ENCODE measurements around the gene SMAD7. TPM values are rescaled to one million over a fixed set of nuclear protein-coding genes. Genes with fewer than 3 reads are reported as not detected.

The SMAD7 gene
- total RNA-seq, 1 donor from 2014 or later: 53.6 TPM

DNA sequence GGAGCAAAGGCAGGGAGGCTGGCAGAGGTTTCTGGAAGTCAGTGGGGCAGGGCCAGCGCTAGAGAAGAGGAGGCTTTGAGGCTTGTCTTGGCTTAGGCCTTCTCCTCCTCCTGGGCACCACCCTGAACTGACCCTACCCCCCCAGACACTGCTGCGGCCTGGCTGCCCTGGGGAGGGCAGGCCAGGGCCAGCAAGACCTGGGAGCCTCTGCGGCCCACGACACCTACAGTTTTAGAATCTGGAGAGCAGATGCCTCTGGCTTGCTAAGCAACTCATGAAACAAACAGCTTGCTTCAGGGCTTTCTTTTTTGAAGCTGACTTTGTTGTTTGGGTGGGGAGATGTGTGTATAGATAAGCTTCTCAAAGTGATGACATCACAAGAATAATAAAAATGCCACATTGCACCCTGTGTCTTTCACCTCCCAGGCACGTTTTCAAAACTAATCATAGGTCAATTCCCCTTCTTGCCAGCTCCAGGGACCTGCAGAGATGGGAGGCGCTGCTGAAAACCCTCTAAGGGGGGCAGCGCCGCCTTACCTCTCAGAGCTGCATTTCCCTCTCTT, 46.2 kb upstream of the SMAD7 start:
- TF ChIP-seq, protein P1, sequence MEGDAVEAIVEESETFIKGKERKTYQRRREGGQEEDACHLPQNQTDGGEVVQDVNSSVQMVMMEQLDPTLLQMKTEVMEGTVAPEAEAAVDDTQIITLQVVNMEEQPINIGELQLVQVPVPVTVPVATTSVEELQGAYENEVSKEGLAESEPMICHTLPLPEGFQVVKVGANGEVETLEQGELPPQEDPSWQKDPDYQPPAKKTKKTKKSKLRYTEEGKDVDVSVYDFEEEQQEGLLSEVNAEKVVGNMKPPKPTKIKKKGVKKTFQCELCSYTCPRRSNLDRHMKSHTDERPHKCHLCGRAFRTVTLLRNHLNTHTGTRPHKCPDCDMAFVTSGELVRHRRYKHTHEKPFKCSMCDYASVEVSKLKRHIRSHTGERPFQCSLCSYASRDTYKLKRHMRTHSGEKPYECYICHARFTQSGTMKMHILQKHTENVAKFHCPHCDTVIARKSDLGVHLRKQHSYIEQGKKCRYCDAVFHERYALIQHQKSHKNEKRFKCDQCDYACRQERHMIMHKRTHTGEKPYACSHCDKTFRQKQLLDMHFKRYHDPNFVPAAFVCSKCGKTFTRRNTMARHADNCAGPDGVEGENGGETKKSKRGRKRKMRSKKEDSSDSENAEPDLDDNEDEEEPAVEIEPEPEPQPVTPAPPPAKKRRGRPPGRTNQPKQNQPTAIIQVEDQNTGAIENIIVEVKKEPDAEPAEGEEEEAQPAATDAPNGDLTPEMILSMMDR (IDR thresholded peaks at IDR 0.05): peak; percentile 24
- H3K27ac Mint-ChIP-seq (ENCODE audit: unreplicated experiment): peak overlapping the region; percentile 100
- H3K27me3 Mint-ChIP-seq (ENCODE audit: unreplicated experiment): no peaks in the 10 kb centered on the region
- H3K4me1 Mint-ChIP-seq (ENCODE audit: unreplicated experiment): peaks cover 77% of the 10 kb centered on the region
- DNase-seq (ENCODE audit: extremely low spot score, unreplicated experiment): no peak
- no peaks in the 10 kb centered on the region for H3K9me3 Mint-ChIP-seq (ENCODE audit: unreplicated experiment)
- H3K4me3 Mint-ChIP-seq (ENCODE audit: unreplicated experiment): no peak overlapping the region
- no peaks in the 10 kb centered on the region for H3K36me3 Mint-ChIP-seq (ENCODE audit: unreplicated experiment)

DNA sequence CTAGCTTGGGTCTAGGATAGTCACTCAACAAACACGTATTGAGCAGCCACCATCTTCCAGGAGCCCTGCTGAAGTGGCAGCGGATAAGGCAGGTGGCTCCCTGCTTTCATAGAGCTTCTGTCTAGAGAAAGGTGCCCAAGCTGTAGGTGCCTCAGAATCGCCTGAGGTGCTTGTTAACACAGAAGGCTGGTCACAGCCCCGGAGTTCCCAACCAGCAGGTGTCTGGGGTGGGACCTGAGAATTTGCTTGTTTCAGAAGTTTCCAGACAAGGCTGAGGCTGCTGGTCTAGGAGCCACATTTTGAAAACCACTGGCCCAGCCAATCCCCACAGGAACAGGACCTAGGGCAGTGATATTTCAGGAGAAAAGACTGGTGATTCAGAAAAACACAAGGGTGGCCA, 45.3 kb upstream of the SMAD7 start:
- Mint-ChIP-seq H3K9me3 (ENCODE audit: unreplicated experiment) (no peaks in the 10 kb centered on the region), H3K36me3 (ENCODE audit: unreplicated experiment) (no peaks in the 10 kb centered on the region), H3K27ac (ENCODE audit: unreplicated experiment) (peak overlapping the region; percentile 100), H3K4me1 (ENCODE audit: unreplicated experiment) (peaks cover 82% of the 10 kb centered on the region), H3K4me3 (ENCODE audit: unreplicated experiment) (no peak overlapping the region), H3K27me3 (ENCODE audit: unreplicated experiment) (no peaks in the 10 kb centered on the region)
- TF ChIP-seq, protein P1 (IDR thresholded peaks at IDR 0.05): no peak
- DNase-seq (ENCODE audit: extremely low spot score, unreplicated experiment): no peak

DNA sequence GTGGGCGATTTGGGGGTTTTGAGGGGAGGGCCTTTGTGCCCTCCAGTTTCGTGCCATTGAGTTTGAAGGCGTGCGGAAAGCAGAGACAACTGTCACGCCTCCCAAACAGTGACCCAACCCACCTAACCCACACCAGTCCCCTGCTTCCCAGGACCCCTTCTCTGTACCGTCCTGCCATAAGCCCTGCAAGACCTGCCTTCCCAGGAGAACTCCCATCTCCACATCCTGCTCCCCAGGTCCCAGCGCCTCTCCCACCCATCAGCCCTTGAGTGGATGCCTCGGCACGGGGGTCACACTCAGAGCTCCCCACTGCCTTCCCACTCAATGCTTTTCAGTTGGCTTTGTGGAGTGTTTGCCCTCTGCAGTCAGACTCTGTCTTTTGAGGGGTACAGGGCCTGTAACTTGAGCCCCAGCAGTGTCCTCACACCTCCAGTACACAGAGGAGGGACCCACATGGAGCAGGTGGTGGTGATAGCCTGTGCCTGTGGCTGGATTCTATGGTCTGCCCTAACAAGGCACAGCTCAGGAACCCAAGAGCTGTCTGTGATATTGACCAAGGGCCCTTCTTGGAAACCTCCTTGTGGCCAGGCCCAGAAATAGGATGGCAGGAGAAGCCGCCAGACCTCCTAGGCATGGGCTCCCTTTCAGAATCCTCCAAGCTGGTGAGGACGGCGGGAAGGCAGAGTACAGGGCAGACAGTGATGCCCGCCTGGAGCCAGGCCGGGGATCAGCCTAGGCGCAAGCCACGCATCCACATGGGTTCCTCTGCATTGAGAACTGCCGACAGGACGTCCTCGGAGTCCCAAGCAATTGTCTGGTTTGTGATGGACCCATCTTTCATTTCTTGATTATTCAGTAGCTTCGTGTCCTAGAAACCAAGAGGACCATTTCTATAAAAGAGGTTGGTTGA, 44.4 kb upstream of the SMAD7 start:
- DNase-seq (ENCODE audit: extremely low spot score, unreplicated experiment): no peak
- TF ChIP-seq, protein P1 (IDR thresholded peaks at IDR 0.05): no peak
- Mint-ChIP-seq H3K4me1 (ENCODE audit: unreplicated experiment) (peaks cover 84% of the 10 kb centered on the region), H3K27me3 (ENCODE audit: unreplicated experiment) (no peaks in the 10 kb centered on the region), H3K4me3 (ENCODE audit: unreplicated experiment) (no peak overlapping the region), H3K36me3 (ENCODE audit: unreplicated experiment) (no peaks in the 10 kb centered on the region), H3K9me3 (ENCODE audit: unreplicated experiment) (no peaks in the 10 kb centered on the region), H3K27ac (ENCODE audit: unreplicated experiment) (peak overlapping the region; percentile 95)

GRCh38 chr18:48994044-48994651, 43.4 kb upstream of the SMAD7 start:
- no peak for DNase-seq (ENCODE audit: extremely low spot score, unreplicated experiment)
- peak overlapping the region; percentile 95 for H3K27ac Mint-ChIP-seq (ENCODE audit: unreplicated experiment)

More at GRCh38 chr18:48994044-48994651, 43.4 kb upstream of the SMAD7 start:
- no peaks in the 10 kb centered on the region for H3K27me3 Mint-ChIP-seq (ENCODE audit: unreplicated experiment)
- peaks cover 85% of the 10 kb centered on the region for H3K4me1 Mint-ChIP-seq (ENCODE audit: unreplicated experiment)
- no peaks in the 10 kb centered on the region for H3K36me3 Mint-ChIP-seq (ENCODE audit: unreplicated experiment)
- TF ChIP-seq, protein P1 (IDR thresholded peaks at IDR 0.05): no peak
- H3K4me3 Mint-ChIP-seq (ENCODE audit: unreplicated experiment): no peak overlapping the region
- no peaks in the 10 kb centered on the region for H3K9me3 Mint-ChIP-seq (ENCODE audit: unreplicated experiment)
